EL (cell line): Measurements from ENCODE around the gene MICAL2.

ENCODE experiments used
- DNase-seq: peaks from one replicate; pipeline ENCODE4 v3.0.0-alpha.2; 2016

The MICAL2 gene

DNA sequence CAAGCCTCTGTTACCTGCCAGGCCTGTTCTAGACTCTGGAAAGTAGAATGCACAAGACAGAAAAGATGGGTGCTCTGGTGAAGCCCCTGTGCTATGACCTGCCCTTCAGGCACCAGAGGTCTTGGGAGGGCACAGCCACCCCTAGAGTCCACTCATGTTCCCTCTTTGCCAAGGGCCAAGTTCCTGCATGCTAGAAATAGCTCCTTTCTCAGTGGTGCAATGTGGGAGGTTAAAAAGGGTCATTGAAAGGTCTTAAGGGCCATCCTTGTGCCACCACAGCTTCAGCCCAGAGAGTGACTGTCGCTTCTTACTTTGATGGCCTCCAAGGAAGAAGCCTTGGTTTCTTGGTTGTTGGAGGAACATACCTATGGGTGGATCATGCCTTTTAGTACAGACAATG is 182.4 kb downstream of the MICAL2 start:
- no peak for DNase-seq

DNA sequence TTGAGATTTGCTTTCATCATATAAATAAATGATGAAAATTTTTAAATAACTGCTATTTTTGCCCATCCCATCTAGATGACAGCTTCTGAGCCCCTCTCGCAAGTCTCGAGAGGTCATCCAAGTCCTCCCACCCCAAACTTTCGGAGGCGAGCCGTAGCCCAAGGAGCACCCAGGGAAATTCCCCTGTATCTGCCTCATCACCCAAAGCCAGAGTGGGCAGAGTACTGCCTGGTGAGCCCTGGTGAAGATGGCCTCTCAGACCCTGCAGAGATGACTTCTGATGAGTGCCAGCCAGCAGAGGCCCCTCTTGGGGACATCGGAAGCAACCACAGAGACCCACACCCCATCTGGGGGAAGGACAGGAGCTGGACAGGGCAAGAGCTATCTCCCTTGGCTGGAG is 183.1 kb downstream of the MICAL2 start:
- DNase-seq = no peak

DNA sequence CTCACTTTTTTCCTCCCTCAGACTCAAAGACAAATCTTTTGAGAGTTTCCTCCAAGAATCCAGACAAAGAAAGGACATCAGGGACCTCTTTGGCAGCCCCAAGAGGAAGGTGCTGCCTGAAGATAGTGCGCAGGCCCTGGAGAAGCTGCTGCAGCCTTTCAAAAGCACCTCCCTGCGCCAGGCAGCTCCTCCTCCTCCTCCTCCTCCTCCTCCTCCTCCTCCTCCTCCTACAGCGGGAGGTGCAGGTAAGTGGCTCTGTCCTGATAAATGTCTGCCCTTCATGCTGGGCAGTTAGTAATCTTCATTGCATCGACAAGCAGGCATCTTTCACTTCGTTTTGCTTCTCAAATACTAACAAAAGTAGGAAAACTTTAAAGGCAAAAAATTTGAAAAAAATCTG is 184.2 kb downstream of the MICAL2 start:
- no peak for DNase-seq

DNA sequence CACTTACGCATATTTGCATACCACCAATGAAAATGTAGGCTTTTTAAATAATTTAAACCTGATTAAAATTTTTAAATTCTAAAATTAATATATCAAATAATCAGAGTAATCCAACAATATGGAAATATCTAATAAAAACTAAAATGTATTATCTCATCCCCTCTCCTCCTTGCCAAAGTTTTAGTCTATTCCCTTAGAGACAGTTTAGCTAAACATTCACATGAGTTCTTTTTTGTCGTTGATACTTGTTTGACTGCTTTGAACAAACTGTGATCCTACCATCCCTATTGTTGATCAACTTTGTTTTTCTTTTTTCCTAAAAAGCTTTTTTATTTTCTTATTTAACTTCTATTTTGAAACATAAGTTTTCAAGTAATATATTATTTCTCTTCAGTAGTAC is 185.6 kb downstream of the MICAL2 start:
- DNase-seq = no peak

DNA sequence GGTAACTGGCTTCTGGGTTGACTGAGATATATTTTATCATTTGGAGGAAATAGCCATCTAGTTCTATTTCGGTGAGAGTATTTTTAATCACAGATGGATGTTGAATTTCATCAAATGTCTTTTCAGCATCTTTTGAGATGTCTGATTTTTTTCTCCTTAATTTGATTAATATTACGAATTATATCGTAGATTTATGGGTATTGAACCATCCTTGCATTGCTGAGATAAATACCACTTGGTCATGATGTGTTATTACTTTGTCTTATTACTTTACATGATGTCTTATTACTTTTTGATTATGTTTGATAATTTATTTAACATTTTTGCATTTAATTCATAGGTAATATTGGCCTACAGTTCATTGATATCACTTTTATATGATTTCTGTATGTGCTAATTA is 188.2 kb downstream of the MICAL2 start:
- DNase-seq = no peak

DNA sequence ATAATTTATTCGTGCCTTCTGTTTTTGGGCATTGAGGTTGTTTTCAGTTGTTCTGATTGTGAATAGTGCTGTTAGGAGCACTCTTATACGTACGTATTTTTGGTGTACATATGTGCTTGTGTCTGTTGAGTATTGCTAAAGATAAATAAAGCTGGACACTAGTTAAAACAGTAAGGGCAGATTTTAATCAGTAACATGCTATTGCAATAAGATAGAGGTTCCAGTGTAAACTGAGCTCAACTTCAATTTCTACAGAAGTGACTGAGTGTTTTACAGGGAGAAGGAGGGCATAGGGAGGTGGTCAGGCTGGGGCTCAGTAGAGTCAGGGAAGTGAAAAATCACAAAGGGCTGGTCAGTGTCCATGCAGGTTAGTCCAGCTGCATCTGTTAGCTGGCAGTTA is 191.0 kb downstream of the MICAL2 start:
- no peak for DNase-seq

DNA sequence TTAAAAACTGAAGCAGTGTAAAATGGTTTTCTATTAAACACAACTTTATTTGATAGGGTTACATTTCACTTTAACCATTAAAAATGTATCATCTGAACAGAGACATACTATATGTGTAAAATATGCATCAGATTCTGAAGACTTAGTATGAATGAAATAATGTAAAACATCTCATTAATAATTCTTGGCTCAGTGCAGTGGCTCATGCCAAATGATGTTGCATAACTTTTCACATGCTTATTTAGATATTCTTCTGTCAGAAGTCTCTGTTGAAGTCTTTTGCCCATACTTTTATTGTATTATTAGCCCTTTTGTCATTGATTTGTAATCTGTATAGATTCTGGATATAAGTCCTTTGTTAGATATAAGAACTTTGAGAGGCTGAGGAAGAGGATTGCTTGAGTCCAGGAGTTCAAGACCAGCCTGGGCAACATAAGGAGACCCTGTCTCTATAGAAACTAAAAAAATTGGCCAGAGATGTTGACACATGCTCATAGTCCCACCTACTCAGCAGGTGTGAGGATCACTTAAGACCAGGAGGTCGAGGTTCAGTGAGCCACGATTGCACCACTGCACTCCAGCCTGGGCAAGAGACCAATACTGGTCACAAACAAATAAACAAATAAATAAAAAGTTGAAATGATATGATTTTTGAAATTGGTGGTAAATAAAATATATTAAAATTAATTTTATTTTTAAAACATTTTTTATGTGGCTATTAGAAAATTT is 193.2 kb downstream of the MICAL2 start:
- DNase-seq = no peak

- no peak for DNase-seq
Measured at GRCh38 chr11:12306830-12307229, 196.4 kb downstream of the MICAL2 start.

DNA sequence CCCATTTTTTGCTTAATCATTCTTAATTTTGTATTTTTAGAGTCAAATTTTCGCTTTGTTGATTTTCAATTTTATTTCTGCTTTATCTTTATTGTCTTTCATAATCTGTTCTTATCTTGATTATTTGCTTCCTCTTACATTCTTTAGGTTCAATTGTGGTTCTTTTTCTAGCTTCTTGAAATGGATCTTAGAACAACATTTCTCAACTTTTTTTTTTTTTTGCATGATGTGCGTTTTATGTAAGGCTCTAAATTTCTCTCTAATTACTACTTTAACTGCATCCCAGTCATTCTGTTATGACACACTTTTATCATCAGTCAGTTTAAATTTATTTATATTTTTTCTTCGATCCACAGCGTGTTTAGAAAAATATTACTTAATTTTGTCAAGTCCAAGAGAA is 201.7 kb downstream of the MICAL2 start:
- no peak for DNase-seq
